Heart right ventricle (tissue), 16 donors: ENCODE results near the gene PRKAG2. TPM values are rescaled to one million over a fixed set of nuclear protein-coding genes. Genes with fewer than 3 reads are reported as not detected.
A peak's percentile ranks its signal among the peaks of the same experiment; 100 is the strongest.

Experiments
- ATAC-seq, 8 donors: fragments of 200-7000 bp; cut with Tn5 transposase; one replicate each; pipeline ENCODE4 v1.9.1; 2020; ENCODE audit warnings: mild to moderate bottlenecking in 8 of 8, moderate library complexity in 8 of 8, moderate number of reproducible peaks in 1 of 8
- DNase-seq, 2 donors: peaks; one replicate each; pipeline ENCODE4 v3.0.0-alpha.2; 2020
- H3K27ac ChIP-seq, 10 donors: fragments of 200-600 bp; sonication (generic) in 2 of 10; one replicate each; pipeline versions ENCODE4 v1.5.0 to v1.8.0; 2020 to 2022; ENCODE audit warnings: mild to moderate bottlenecking in 3 of 10
- H3K27me3 ChIP-seq, 7 donors: fragments of 200-600 bp; one replicate each; pipeline ENCODE4 v1.8.0; 2021 to 2022; ENCODE audit warnings: mild to moderate bottlenecking in 2 of 7
- H3K36me3 ChIP-seq, 9 donors: fragments of 200-600 bp; sonication (generic) in 1 of 9; one replicate each; pipeline versions ENCODE4 v1.5.0 to v1.8.0; 2020 to 2022; ENCODE audit warnings: mild to moderate bottlenecking in 2 of 9
- H3K4me1 ChIP-seq, 9 donors: fragments of 200-600 bp; sonication (generic) in 1 of 9; one replicate each; pipeline versions ENCODE4 v1.5.0 to v1.8.0; 2020 to 2022; ENCODE audit warnings: mild to moderate bottlenecking in 4 of 9
- H3K4me3 ChIP-seq, 10 donors: fragments of 200-600 bp; sonication (generic) in 2 of 10; one replicate each; pipeline versions ENCODE4 v1.5.0 to v1.8.0; 2020 to 2022; ENCODE audit warnings: mild to moderate bottlenecking in 7 of 10, moderate library complexity in 2 of 10
- H3K9me3 ChIP-seq, 11 donors: fragments of 200-600 bp in 10 of 11; sonication (generic) in 2 of 11; one replicate each; pipeline versions ENCODE4 v1.5.0 to v1.8.0; 2013 to 2022; ENCODE audit warnings: mild to moderate bottlenecking in 2 of 11, control low read depth in 1 of 11, moderate library complexity in 1 of 11
- WGBS, 2 donors: extraction: QIAGEN DNeasy Blood & Tissue Kit; methylation state at CpG; one replicate each; pipeline ENCODE4 v1.1.7; 2013; ENCODE audit warnings: inconsistent platforms in 1 of 2; 5-methylcytosine and 5-hydroxymethylcytosine counted together
- intact Hi-C, 10 donors: fragments of 100-400 bp; cut with DNase I; formaldehyde crosslinking; loops; one replicate each; pipeline versions ENCODE4 v1.11.1 to v1.14.2; 2022
- polyA plus RNA-seq, 2 donors: library from polyadenylated mRNA; stranded (reverse); fragments of 200-250 nt; gene quantifications; one replicate each; pipeline ENCODE4 v1.2.3, GENCODE V29; 2013
- total RNA-seq, 10 donors: library from RNA; stranded (reverse); fragmentation: NEBNext Ultra II Directional in 3 of 10; extraction: Animal tissue kit (Norgen Biotek cat#: 25700) in 3 of 10; gene quantifications; one replicate each; pipeline versions ENCODE4 v1.2.1 to v1.2.4, GENCODE V29; 2021 to 2023
- TF ChIP-seq, protein P1 (sequence below), 9 donors: fragments of 200-600 bp; sonication (generic) in 2 of 9; IDR thresholded peaks; one replicate each; pipeline versions ENCODE4 v1.5.0 to v1.8.0; 2021 to 2022; ENCODE audit warnings: antibody characterized with exemption in 9 of 9, mild to moderate bottlenecking in 5 of 9, moderate library complexity in 1 of 9
- donor health status: Arrhythmogenic right ventricular cardiomyopathy.
- donor health status: ischemic (EF 13 %, LVEDD 7.1; RV severe dilation, severe dysfunction).
- donor health status: healthy with polysubstance abuse.
- donor health status: DM: no; HTN: yes; CAD: no.
- donor health status: DM: no; HTN: no; CAD: no.
- donor health status: ischemic (EF 25% LVEDD 6.9; RV normal size, moderate dysfunction).
- donor health status: ischemic (EF 25% LVEDD 5.7; RV mildly dilated, moderate dysfunction).
- donor health status: healthy.
- donor health status: DM: yes; HTN: yes; CAD: no.
- donor health status: Ischemic cardiomyopathy.
- donor health status: ischemic (EF 35%, LVEDD 5.7; RV mildly dilated, moderate dysfunction).
- donor health status: nonischemic (EF 11% LVEDD 7.7; RV severe dilation, severe dysfunction).
- donor health status: DM: yes; HTN: yes; CAD: no.
- donor health status: PGD.
- donor health status: ischemic (EF 29% LVEDD 5.4; RV normal size, mild dysfunction).
- donor health status: nonischemic (EF 23%, LVEDD 6.1; RV moderate dilation, normal function).

PRKAG2 gene
- total and polyA plus RNA-seq, 12 donors: 52.4 to 156 (median 114) TPM

DNA sequence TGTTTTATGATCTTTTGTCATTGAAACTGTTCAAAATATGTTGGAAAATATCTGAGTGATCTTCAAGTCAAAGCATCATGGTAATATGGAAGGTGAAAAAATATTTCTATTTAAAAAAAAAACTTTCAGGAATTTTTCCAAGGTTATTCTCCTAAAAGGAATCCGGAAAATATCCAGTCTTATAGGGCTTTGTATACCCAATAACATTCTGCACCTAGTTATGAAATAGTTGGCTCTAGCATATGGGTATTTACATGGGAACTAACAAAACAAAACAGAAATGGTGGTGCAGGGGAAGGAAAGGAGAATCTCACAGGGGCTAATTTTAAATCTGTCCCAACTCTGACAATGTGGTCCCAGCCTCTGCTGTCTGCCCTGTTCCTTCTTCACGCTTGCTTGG lies 190.1 kb downstream of the PRKAG2 start:
- H3K27me3 ChIP-seq: no peaks in the 10 kb centered on the region
- H3K27ac ChIP-seq: peak overlapping the region in 9 of 10 donors; percentile 34 to 82 (median 69)
- H3K36me3 ChIP-seq: no peaks in the 10 kb centered on the region
- WGBS, 2 donors: 81 to 84% methylated on average over 2 of the region's 2 CpGs
- ATAC-seq (no peak), DNase-seq (no peak)
- intact Hi-C loops: loop anchor here in 1 of 10 donors (5.0 kb wide), 1 partner anchor 55 kb away; no protein-coding TSS in a partner anchor
- no peaks in the 10 kb centered on the region for H3K9me3 ChIP-seq
- H3K4me3 ChIP-seq: no peak overlapping the region
- TF ChIP-seq, protein P1, sequence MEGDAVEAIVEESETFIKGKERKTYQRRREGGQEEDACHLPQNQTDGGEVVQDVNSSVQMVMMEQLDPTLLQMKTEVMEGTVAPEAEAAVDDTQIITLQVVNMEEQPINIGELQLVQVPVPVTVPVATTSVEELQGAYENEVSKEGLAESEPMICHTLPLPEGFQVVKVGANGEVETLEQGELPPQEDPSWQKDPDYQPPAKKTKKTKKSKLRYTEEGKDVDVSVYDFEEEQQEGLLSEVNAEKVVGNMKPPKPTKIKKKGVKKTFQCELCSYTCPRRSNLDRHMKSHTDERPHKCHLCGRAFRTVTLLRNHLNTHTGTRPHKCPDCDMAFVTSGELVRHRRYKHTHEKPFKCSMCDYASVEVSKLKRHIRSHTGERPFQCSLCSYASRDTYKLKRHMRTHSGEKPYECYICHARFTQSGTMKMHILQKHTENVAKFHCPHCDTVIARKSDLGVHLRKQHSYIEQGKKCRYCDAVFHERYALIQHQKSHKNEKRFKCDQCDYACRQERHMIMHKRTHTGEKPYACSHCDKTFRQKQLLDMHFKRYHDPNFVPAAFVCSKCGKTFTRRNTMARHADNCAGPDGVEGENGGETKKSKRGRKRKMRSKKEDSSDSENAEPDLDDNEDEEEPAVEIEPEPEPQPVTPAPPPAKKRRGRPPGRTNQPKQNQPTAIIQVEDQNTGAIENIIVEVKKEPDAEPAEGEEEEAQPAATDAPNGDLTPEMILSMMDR (IDR thresholded peaks at IDR 0.05): no peak
- H3K4me1 ChIP-seq: peaks cover 3 to 58% (median 42%) of the 10 kb centered on the region in 9 donors

DNA sequence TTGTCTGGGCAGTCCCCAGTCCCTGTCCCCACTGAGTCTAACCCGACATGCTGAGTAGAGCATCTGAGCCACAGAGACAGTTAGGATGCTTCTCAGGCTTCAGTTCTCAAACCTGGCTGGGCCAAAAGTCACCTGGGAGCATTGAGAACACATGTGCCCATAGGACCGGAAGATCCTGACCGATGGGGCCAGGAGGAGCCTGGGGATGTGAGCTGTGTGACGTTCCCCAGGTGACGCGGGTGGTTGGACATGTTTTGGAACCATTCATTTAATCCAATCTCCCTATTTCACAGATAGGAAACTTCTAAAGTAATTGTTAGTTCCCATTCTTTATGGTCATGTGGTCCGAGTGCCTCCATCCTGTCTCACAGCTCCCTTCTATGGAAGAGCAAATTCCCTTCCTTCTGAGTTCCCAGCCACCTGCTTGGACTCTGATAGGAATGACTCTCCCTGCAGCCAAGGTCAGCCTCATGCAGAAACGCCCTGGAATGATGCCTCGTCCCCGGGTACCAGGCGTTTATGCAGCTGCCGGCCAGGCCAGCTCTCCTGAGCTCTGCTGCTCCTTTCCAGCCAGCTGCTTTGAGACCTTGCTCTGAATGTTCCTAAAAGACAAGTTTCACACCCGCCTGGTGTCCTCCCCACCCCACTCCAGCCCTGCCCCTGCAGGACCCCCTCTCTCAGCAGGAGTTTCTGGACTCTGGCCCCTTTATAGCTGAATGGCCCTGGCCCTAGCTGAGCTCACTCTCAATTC lies 190.7 kb downstream of the PRKAG2 start:
- Histone ChIP-seq H3K9me3 (no peaks in the 10 kb centered on the region), H3K4me3 (no peak overlapping the region), H3K27me3 (no peaks in the 10 kb centered on the region), H3K27ac (peak overlapping the region in 8 of 10 donors; percentile 34 to 82 (median 64)), H3K4me1 (peaks cover 3 to 58% (median 42%) of the 10 kb centered on the region in 9 donors), H3K36me3 (no peaks in the 10 kb centered on the region)
- 64 to 68% methylated on average over 13 of the region's 13 CpGs for WGBS, 2 donors
- ATAC-seq (peak in 3 of 8 donors; percentile 21 to 56 (median 27)), DNase-seq (peak in 1 of 2 donors; percentile 44)
- TF ChIP-seq, protein P1 (IDR thresholded peaks at IDR 0.05): no peak
- intact Hi-C loops: loop anchor here in 1 of 10 donors (5.0 kb wide), 1 partner anchor 54 kb away; no protein-coding TSS in a partner anchor

DNA sequence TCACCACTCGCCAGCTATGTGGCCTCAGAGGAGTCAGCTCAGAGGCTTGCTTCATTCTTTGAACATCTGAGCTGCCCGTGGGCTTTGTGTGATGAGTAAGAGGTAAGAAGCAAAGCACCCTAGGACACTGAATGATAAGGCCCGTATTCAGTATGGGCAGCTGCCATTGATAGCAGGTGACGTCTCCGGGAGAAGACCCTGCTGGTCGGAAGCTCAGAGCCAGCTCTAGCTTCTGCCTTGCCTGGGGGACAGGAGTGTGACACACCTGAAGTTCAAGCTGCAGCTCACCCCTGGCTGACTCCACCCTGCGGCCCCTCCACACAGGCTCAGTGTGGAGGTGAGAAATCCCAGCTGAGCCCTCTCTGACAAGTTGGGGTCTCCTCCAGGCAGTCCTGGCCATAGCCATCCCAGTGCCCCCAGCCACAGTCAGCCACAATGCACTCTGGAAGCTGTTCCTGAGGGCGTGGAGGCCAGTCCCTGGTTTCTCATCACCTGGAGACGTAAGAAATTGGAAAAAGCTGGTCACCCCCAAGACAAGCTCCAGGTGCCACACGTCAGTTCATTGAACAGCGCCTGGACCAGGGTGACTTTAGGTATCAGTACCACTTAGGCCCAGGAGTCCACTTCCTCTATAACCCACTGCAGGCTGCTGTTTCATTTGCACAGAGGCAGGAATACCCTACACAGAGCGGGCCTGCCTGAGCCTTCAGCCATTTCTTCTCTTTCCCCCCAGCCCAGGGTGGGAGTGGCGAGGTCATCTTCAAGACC lies 192.3 kb downstream of the PRKAG2 start:
- ATAC-seq: no peak
- Histone ChIP-seq H3K36me3 (no peaks in the 10 kb centered on the region), H3K27ac (peak overlapping the region in 1 of 10 donors; percentile 26), H3K4me1 (peaks cover 3 to 49% (median 33%) of the 10 kb centered on the region in 9 donors), H3K9me3 (no peaks in the 10 kb centered on the region), H3K4me3 (no peak overlapping the region), H3K27me3 (no peaks in the 10 kb centered on the region)
- DNase-seq: no peak
- TF ChIP-seq, protein P1 (IDR thresholded peaks at IDR 0.05): no peak
- intact Hi-C loops: loop anchor here in 1 of 10 donors (5.0 kb wide), 1 partner anchor 52 kb away; no protein-coding TSS in a partner anchor
- 92% methylated on average over 13 of the region's 13 CpGs for WGBS, 2 donors

DNA sequence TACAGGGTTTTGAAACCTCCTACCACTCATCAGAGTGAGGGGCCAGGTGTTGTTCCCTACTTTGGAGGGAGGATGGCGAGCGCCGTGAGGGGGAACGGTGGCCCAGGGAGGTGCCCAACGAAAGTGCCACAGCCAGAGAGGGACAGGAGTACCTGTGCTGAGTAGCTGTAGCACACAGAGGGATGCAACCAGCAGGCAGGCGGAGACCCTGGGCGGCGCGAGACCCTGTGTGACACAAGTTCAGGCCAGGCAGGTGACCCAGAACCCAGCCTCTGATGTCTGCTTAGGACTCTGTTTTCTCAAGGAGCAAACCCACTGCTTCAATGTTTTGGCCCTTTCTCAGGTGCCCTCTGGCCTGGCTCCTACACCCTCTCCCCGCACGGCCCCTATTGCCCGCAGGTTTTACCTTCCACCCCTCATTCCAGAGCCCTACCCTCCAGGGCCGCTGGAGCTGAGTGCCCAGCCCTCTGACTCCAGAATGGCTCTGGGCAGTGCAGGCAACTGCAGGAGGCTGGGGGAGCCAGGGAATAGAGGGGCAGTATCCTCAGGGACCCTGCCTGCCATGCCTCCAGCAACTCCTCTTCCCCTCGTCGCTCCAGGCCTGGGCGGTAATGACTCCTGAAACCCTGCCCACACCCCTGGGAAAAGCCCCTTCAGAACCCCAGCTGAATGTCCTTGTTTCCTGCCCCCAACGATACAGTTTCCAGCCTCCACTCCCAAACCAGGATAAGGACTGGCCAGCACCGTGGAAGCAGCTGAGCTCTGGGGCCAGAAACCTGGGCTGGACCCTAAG lies 193.1 kb downstream of the PRKAG2 start:
- ATAC-seq (no peak), DNase-seq (no peak)
- H3K9me3 ChIP-seq: no peaks in the 10 kb centered on the region
- H3K36me3 ChIP-seq: no peaks in the 10 kb centered on the region
- H3K27ac ChIP-seq: peak overlapping the region in 3 of 10 donors; percentile 26 to 53 (median 30)
- H3K4me1 ChIP-seq: peaks cover 5 to 52% (median 34%) of the 10 kb centered on the region in 9 donors
- TF ChIP-seq, protein P1 (IDR thresholded peaks at IDR 0.05): no peak
- no peaks in the 10 kb centered on the region for H3K27me3 ChIP-seq
- H3K4me3 ChIP-seq: no peak overlapping the region
- WGBS, 2 donors: 80 to 85% methylated on average over 18 of the region's 18 CpGs
- intact Hi-C loops: no loop called here
